Measurements from ENCODE around the gene WDR64. TPM values are rescaled to one million over a fixed set of nuclear protein-coding genes. Genes with fewer than 3 reads are reported as not detected.
"Not testable (repeated sequence)": the region's sequence is repeated elsewhere in the genome, so short reads cannot be mapped to it uniquely, and the experiment has no call there.

The WDR64 gene
- total RNA-seq, 1 donor from 2014 or later = not detected

- no peak for DNase-seq
- intact Hi-C loops (cut with micrococcal nuclease) = no loop called here
- no peak for ATAC-seq
Measured at GRCh38 chr1:241813768-241814320, 161.8 kb downstream of the WDR64 start.

- no peak for DNase-seq
- ATAC-seq = no peak
- intact Hi-C loops (cut with micrococcal nuclease) = no loop called here
Measured at GRCh38 chr1:241816008-241816407, 163.9 kb downstream of the WDR64 start.

GRCh38 chr1:241817331-241817792, 165.3 kb downstream of the WDR64 start:
- intact Hi-C loops (cut with micrococcal nuclease) = no loop called here
- ATAC-seq = no peak
- DNase-seq = no peak

- no peak for ATAC-seq
- intact Hi-C loops (cut with micrococcal nuclease) = no loop called here
Measured at GRCh38 chr1:241817956-241818612, 166.0 kb downstream of the WDR64 start.

GRCh38 chr1:241819340-241819866, 167.3 kb downstream of the WDR64 start:
- intact Hi-C loops (cut with micrococcal nuclease) = no loop called here
- no peak for ATAC-seq
- DNase-seq = no peak

More at GRCh38 chr1:241817956-241818612, 166.0 kb downstream of the WDR64 start:
- DNase-seq = no peak

- DNase-seq (no peak), ATAC-seq (no peak)
- intact Hi-C loops (cut with micrococcal nuclease) = no loop called here
Measured at GRCh38 chr1:241821363-241821762, 169.3 kb downstream of the WDR64 start.

GRCh38 chr1:241822846-241823245, 170.8 kb downstream of the WDR64 start:
- intact Hi-C loops (cut with micrococcal nuclease) = no loop called here
- DNase-seq = no peak
- ATAC-seq = no peak

GRCh38 chr1:241823925-241824324, 171.8 kb downstream of the WDR64 start:
- ATAC-seq = no peak
- intact Hi-C loops (cut with micrococcal nuclease) = no loop called here
- no peak for DNase-seq

- intact Hi-C loops (cut with micrococcal nuclease) = no loop called here
- DNase-seq (no peak), ATAC-seq (no peak)
Measured at GRCh38 chr1:241825581-241825980, 173.5 kb downstream of the WDR64 start.

- intact Hi-C loops (cut with micrococcal nuclease); ATAC-seq: not testable (repeated sequence)
Measured at GRCh38 chr1:241826613-241827012, 174.5 kb downstream of the WDR64 start.

GRCh38 chr1:241827264-241827663, 175.2 kb downstream of the WDR64 start:
- DNase-seq (no peak), ATAC-seq (peak; percentile 77)
- intact Hi-C loops (cut with micrococcal nuclease) = no loop called here

More at GRCh38 chr1:241826613-241827012, 174.5 kb downstream of the WDR64 start:
- not testable (repeated sequence) for DNase-seq

- DNase-seq = no peak
- peak; percentile 38 for ATAC-seq
- intact Hi-C loops (cut with micrococcal nuclease) = no loop called here
Measured at GRCh38 chr1:241828463-241829021, 176.5 kb downstream of the WDR64 start.

- intact Hi-C loops (cut with micrococcal nuclease) = no loop called here
- DNase-seq (no peak), ATAC-seq (no peak)
Measured at GRCh38 chr1:241829468-241829867, 177.4 kb downstream of the WDR64 start.

GRCh38 chr1:241834733-241835377, 182.8 kb downstream of the WDR64 start:
- intact Hi-C loops (cut with micrococcal nuclease) = no loop called here
- DNase-seq = no peak
- ATAC-seq = no peak

GRCh38 chr1:241836941-241837340, 184.9 kb downstream of the WDR64 start:
- DNase-seq = no peak
- intact Hi-C loops (cut with micrococcal nuclease) = no loop called here
- no peak for ATAC-seq

GRCh38 chr1:241837416-241837815, 185.3 kb downstream of the WDR64 start:
- intact Hi-C loops (cut with micrococcal nuclease) = no loop called here
- no peak for DNase-seq
- ATAC-seq = no peak

- intact Hi-C loops (cut with micrococcal nuclease) = no loop called here
- DNase-seq (no peak), ATAC-seq (no peak)
Measured at GRCh38 chr1:241837901-241838300, 185.8 kb downstream of the WDR64 start.

- intact Hi-C loops (cut with micrococcal nuclease) = no loop called here
- DNase-seq = no peak
Measured at GRCh38 chr1:241838897-241839296, 186.8 kb downstream of the WDR64 start.

GRCh38 chr1:241839369-241839979, 187.4 kb downstream of the WDR64 start:
- intact Hi-C loops (cut with micrococcal nuclease) = no loop called here
- no peak for ATAC-seq
- DNase-seq = no peak

More at GRCh38 chr1:241838897-241839296, 186.8 kb downstream of the WDR64 start:
- ATAC-seq = no peak

All from left ventricle myocardium superior (tissue), 1 donor.